Endometrial microvascular endothelial cells (primary cell): ENCODE data around the gene CKB. TPM values are rescaled to one million over a fixed set of nuclear protein-coding genes. Genes with fewer than 3 reads are reported as not detected.
"Not testable (repeated sequence)": the region's sequence is repeated elsewhere in the genome, so short reads cannot be mapped to it uniquely, and the experiment has no call there.

Experiments used
- in situ Hi-C: cut with HindIII; loops from 2 replicates; pipeline ENCODE4 v1.10.0; 2017; ENCODE audit warnings: low sequenced_read_pairs, low pct_unique_long_range_greater_than_20kb; ENCODE audit errors: inconsistent ontology term
- total RNA-seq: library from RNA; depleted of rRNA; stranded (reverse); fragments of >200 nt; gene quantifications from one replicate; pipeline ENCODE4 v1.2.3, GENCODE V29; 2015; ENCODE audit errors: inconsistent ontology term

CKB gene
- total RNA-seq, 1 donor from 2014 or later: not detected

DNA sequence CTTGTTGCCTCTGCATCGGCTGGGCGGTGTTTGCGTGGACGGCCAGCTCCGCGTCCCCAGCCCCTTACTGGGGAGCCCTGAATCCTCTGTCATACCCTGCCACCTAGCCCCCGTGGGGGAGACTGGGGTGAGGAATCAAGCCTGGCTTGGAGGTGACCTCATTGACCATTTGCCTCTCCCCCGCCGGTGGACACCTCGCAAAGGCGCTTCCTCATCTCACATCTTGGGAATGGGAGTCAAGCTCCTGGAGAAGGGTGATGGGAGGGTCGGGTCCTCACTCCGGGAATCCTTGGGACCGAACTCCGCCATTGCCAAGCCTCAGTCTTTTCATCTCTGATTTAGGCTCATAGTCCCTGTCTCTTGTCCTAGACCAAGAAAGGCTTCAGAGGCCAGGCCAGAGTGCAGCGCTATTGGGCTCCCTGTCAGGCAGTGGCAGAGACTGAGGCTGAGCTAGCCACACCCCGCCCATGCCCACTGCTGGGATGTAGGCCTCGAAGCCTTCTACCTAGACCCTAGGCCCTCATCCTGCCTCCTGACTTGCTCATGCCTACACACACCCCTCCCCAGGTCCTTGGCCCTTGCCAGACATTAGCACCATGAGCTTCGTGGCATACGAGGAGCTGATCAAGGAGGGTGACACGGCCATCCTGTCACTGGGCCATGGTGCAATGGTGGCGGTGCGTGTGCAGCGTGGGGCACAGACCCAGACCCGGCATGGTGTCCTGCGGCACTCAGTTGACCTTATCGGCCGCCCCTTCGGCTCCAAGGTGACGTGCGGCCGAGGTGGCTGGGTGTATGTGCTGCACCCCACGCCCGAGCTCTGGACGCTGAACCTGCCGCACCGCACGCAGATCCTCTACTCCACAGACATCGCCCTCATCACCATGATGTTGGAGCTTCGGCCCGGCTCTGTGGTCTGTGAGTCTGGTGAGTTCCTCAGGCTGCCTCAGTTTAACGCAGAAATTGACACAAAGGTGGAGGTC, 7.0 kb upstream of the CKB start:
- in situ Hi-C loops: no loop called here

DNA sequence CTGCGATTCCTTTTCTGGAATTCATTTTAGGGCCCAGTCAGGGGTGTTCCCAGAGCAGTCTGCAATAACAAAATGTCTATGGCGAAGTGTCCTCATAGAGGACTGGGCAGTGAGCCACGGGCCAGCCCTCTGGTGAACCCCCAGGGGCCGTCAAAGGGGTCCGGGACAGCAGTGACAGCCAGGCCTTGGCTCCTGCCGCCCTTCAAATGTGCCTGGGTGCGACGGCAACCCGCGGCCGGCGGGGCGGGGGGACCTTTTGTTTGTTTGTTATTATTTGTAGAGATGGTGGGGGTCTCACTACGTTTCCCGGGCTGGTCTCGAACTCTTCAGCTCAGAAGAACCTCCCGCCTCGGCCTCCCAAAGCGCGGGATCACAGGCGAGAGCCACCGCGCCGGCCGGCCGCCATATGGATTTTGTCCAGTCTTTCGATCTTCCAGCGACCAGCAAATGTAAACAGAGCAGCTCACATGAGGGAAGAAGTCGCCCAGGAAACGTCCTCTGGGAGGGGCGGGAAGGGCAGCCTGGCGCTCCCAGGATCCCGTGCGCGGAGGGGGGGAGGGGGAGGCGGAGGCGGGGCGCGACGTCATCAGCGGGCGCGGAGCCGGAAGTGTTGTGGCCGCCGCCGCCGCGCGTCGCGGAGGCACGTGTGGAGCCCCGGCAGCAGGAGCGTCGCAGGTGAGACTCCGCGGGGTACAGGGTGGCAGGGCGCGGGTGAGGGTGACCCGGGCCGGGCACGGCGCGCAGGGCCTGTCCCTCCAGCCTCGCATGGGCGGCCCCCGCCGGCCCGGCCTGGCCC, 6.2 kb upstream of the CKB start, which contains the start of gene TRMT61A:
TSS of gene TRMT61A (plus strand) at position 610 of the 796 bp plus-strand sequence. CDS start 783 bp downstream, outside the sequence.
- in situ Hi-C loops: no loop called here

DNA sequence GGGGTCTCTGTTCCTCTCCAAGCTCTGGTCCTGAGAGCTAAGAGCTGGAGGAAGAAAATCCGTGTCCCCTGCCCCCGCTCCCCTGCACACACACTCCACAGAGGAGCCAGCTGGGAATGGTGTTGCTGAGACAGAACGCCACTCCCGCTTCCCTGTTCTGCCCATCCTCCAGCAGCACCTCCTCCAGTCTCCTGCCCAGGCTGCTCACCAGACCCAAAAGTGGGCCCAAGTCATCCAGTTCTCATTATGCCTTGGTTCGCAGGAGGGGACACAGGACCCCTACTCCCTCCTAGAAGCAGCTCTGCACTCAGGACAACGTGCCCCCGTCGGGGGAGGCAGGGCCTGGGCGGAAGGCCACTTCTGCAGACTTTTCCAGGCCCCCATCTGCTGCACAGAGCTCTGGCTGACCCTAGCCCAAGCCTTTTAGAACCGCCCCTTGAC, 5.5 kb upstream of the CKB start:
- in situ Hi-C loops: no loop called here

DNA sequence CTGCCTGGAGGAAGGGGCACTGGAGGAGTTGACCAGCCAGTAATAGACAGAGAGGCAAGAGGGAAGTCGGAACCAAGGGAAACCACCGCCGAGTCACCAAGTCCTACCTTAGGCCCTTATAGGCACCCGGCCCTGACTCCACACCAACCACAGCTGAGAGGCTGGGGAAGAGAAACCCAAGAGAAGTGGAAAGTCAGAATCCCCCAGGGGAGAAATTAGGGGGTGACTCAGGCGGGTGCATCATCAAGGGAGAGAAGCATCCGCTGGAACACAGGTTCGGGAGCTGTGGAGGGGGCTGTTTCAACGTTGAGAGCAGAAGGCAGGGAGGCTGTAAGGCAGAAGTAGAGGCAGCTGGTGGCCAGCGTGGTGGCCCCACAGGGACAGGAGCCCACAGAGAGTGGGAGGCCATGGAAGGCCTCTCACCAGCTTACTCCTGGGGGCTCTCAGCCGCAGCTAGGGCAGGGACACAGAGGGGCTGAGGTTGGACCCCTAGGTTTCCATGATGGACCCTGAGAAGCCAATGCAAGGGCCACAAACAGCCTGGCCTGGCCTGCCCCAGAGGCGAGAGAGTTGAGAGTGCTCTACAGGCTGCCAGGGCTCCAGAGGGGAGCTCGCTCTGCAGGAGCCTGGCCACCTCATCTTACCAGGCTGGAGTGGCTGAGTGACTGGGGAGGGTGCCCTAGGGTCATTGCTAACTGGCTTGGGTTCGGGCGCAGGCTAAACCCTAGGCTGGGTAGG, 4.9 kb upstream of the CKB start:
- in situ Hi-C loops: no loop called here

DNA sequence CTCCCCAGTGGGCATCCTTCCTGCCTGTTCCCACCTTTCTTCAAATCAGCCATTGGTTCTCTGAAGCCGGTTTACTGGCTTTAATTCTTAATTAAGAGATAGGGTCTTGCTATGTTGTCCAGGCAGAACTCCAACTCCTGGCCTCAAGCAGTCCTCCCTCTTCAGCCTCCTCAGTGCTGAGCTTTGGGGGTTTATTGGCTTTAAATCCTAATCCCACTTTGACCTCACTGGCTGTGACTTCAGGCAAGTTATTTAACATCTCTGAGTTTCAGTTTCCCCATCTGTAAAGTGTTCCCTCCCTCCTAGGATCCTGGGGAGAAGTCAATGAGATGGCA, 4.3 kb upstream of the CKB start:
- in situ Hi-C loops: no loop called here

DNA sequence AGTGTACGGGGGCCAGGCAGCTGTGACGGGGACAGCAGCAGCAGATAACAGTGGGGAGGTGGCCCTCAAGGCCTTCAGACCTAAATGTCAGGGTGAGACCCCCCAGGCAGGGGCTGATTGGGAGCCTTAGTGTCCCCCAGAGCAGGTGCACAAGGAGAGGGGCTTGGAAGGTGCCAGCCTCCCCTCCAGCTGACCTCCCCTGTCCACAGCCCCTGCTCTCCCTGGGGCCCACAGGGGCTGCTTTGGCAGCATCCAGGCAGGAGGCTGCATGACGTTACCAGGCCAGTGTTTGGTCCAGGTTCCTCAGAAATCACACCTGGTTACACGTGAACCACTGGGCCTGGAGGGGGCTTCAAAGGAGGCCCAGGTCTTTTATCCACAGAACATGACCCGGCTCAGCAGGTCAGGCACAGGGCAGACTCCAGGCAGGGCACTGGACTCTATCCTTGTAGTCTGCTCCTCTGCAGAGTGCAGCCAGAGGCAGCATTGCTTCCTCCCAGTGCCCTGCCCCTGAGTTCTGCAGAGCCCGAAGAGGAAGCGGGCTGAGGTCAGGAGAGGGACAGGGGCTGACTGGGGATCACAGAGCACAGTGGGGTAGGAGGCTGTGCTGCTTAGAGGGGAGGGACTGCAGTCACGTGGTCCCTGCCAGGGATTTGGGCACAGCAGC, 3.8 kb upstream of the CKB start:
- in situ Hi-C loops: no loop called here

DNA sequence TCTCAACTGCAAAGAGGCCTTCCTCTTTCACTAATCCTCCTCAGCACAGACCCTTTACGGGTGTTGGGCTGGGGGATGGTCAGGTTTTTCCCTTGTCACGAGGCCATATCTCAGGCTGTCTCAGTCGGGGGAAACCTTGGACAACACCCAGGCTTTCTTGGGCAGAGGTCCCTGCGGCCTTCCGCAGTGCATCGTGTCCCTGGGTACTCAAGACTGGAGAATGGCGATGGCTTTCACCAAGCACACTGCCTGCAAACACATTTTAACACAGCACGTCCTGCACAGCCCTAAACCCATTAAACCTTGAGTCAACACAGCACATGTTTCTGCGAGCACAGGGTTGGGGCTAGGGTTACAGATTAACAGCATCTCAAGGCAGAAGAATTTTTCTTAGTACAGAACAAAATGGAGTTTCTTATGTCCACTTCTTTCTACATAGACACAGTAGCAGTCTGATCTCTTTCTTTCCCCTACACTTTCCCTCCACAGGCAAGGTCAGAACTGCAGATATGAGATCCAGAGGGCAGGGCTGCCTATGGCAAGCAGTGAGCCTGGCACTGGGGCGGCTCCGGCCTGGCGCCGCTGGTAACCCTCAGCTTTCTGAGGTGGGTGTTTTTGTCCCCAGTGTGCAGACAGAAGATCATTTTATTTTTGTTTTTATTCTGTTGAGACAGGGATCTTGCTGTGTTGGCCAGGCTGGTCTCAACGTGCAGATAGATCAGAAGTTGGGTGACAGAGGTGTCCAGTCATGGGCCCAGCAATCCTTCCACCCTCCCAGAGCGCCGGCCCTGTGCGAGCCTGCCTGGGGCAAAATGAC, 3.0 kb upstream of the CKB start:
- in situ Hi-C loops: not testable (repeated sequence)

DNA sequence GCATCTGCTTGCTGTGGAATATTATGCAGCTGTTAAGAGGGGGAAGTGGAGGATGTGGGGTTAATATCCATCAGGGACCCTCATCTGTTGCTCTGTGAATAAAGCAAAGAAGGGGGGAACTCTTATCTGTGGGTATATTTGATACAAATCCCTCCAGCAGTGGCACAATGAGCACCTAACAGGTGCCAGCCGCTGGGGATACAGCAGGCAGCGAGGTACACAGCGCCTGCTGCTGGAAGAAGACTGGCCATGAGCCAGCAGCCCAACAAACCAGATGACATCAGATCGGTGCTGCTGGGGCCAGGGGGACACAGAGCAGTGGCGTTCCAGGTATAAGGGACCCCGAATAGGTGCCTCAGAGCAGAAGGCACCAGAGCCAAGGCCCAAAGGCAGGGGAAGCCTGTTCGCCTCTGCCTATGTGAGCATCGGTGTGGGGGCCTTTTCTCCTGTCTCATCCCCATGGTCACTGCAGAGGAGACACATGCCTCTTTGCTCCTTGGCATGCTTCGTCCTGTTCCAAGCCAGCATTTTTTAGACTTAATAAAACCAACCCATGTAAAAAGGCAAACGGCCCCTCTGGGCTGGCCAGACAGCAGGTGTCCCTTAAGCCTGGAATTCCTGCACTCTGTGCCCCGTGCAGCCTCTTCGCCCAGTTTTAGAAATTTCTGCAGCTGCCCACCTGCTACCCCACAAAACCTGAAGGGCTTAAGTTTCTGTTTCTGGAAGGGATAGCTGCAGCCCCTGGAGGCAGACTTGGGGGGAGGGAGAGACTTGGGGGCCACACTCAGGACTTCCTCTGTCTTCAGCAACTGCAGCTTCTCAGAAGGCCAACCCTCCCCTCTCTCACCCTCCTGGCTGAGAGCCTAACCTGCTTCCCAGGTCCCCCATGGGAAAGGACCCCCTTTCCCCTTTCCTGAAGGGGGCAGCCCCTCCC, 1.6 kb upstream of the CKB start:
- in situ Hi-C loops: no loop called here

DNA sequence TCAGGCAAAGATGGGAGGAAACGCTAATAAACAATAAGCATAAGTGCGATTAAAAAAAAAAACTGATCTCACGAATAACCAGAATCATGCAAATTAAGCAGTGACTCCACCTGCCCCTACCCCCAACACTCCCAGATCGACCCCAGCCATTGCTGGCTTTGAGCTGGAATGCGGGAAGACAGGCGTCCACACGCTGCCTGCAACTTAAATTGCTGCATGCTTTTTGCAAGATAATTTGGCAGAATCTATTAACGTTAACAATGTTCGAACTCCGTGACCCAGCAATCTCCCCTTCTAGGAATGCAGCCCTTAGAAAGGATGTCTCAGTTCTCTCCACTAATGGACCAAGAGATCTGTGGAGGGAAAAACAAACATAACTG, 935 bp upstream of the CKB start:
- in situ Hi-C loops: no loop called here

DNA sequence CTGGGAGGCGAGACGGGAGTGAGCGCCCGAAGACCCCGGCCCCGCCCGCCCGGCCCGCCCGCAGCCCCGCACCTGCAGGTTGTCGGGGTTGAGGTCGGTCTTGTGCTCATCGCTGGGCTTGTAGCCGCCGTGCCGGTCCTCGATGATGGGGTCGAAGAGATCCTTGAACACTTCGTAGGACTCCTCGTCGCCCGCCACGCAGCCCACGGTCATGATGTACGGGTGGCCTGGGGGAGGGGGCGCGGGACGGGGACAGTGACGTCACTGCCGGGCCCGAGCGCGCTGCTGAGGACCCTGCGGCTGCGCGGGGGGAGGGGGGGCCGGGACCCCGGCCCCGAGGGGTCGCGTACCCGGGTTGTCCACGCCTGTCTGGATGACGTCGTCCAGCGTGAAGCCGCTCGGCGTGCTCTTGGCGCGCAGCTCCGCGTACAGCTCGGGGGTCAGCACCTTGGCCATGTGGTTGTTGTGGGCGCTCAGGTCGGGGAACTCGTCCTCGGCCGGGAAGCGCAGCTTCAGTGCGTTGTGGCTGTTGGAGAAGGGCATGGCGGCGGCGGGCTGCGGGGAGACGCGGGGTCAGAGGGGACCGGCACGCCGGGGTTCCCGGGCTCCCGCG, 573 bp downstream of the CKB start:
- in situ Hi-C loops: no loop called here

DNA sequence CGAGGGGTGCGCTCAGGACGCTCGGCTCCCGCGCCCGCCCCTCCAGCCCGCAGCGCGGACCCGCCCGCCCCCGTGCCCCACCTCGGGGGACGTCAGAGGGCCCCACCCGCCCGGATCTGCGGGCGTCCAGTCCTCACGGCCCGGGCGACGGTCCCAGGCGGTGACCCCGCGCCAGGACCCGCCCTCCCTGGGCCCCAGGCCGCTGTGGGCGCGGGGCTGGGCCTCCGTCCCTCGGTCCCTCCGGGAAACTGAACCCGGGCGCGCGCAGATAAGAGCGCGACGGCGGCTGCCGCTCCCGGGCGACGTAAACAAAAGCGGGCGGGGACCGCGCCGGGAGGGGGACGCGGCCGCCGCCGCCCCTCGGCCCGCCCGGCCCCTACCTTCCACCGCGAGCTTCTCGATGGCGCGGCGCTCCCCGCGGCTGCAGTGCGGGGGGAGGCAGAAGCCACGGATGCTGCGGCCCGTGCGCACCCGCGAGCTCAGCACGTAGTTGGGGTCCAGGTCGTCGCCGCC, 1.1 kb downstream of the CKB start:
- in situ Hi-C loops: no loop called here

DNA sequence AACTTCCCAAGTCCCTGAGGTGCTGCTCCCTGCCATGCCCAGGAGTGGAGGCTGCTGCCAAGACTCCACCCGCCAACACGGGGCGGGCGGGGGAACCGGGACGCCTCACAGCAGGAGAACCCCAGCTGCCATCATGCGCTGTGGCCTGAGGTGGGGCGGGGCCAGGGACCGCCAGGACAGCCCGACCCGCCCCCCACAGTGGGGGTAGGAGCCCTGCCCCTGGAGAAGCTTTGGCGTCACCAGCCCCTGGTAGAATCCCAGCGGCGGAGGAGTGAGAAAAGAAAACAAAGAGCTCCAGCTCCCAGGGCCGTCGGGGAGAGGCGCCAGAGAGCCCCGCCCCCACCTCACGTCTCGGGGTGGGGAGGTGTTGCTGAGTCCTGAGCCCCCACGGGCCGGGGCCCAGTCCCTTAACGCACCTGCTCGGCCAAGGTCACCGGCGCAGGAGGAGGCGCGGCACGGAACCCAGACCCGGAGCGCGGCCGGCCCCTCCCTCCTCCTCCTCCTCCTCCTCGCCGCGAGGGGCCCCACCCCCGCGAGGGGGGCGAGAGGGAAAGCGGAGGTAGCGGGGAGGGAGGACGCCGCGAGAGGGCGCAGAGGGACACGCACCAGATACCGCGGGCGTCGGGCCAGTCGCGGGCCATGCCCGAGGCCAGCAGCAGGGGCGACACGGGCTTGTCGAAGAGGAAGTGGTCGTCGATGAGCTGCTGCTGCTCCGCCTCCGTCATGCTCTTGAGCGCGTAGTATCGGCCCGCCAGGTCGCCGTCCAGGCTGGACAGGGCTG, 1.8 kb downstream of the CKB start:
- in situ Hi-C loops: no loop called here

DNA sequence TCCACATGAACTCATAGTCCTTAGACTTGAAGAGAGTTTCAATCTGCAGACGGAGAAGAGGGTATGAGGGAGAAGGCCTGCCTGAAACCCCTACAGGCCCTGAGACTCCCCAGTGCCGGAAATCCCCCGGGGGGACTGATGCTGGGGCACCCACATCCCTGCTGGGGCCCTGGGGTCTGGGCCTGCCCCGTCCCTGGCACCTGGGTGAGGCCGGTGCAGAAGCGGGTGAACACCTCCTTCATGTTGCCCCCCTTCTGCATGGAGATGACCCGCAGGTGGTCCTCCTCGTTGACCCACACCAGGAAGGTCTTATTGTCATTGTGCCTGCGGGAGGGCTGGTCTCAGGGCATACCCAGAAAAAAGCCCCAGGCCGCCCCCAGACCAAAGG, 2.4 kb downstream of the CKB start:
- in situ Hi-C loops: no loop called here

DNA sequence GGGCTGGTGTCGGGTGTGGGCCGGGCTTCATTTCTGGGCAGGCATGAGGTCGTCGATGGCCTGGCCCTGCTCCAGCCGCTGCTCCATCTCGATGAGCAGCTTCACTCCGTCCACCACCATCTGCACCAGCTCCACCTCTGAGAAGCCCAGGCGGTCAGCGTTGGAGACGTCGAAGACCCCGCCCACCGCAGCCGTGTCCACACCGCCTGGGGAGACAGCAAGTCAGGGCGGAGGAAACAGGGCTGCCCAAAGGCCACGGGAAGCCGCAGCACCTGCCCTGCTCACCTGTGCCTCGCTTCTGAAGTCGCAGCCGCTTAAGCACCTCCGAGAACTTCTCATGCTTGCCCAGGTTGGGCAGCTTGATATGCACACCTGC, 2.8 kb downstream of the CKB start:
- in situ Hi-C loops: no loop called here

DNA sequence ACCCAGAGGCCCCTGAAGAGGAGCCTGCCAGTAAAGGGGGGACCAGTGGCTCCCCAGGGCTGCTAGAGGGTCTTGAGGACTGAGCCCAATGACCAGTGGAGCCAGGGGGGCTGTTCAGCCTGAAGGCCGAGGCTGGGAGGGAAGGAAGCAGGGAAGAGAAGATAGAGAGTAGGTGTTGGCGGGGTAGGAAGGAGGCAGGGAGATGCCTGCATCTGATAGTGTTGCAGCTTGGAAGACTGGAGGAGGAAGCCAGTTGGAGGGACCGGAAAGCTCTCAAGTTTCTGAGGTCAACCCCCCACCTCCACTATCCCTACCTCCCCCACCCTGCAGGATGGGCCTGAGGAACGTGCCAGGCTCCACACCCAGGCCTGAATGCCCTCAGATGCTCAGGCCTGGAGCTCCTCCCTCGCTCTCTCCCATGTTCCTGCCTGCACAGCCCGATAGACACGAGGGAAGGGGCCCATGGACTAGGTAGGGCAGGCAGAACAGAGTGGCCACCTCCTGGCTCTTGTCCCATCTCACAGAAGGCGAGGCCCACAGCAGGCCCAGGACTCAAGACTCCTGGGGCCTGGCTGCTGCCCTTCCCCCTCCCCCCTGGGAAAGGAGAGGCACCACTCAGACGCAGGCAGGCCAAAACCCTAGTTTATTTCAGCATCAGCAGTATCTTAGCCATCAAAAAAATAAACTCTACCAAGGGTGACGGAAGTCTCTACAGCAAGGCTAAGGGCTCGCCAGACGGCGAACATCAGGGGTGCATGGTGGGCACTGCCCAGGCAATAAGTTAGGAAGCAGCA, 3.4 kb downstream of the CKB start:
- in situ Hi-C loops: no loop called here
